Activated CD8-positive, alpha-beta T cell treated with anti-CD3 and anti-CD28 coated beads for 36 hours (primary cell): ENCODE data around the gene OR6C4. TPM values are rescaled to one million over a fixed set of nuclear protein-coding genes. Genes with fewer than 3 reads are reported as not detected.
"Not testable (repeated sequence)": the region's sequence is repeated elsewhere in the genome, so short reads cannot be mapped to it uniquely, and the experiment has no call there.

Source experiments
- ATAC-seq: fragments of 200-7000 bp; cut with Tn5 transposase; one replicate; pipeline ENCODE4 v1.10.0; 2021; ENCODE audit warnings: mild to moderate bottlenecking, moderate library complexity
- CTCF ChIA-PET: fragments of 350-600 bp; sonication (Branson Sonifier 250); formaldehyde crosslinking; loops from one replicate; lab custom pipeline; 2021; ENCODE audit warnings: antibody characterized with exemption; lab: Charles Lee
- POLR2A ChIA-PET: fragments of 350-600 bp; sonication (Branson Sonifier 250); formaldehyde crosslinking; loops from one replicate; lab custom pipeline; 2021; ENCODE audit warnings: antibody characterized with exemption; lab: Charles Lee
- DNase-seq: peaks from one replicate; pipeline ENCODE4 v3.0.0-alpha.2; 2020
- H3K27ac Mint-ChIP-seq: one replicate; pipeline ENCODE4 v1.8.0; 2021; ENCODE audit warnings: mild to moderate bottlenecking, mixed read lengths
- H3K27me3 Mint-ChIP-seq: one replicate; pipeline ENCODE4 v1.8.0; 2021; ENCODE audit warnings: mixed read lengths
- H3K36me3 Mint-ChIP-seq: one replicate; pipeline ENCODE4 v1.8.0; 2021; ENCODE audit warnings: low read depth, mixed read lengths
- H3K4me1 Mint-ChIP-seq: one replicate; pipeline ENCODE4 v1.8.0; 2021; ENCODE audit warnings: low read depth, mixed read lengths
- H3K4me3 Mint-ChIP-seq: one replicate; pipeline ENCODE4 v1.8.0; 2021; ENCODE audit warnings: mild to moderate bottlenecking, moderate library complexity, mixed read lengths
- H3K9me3 Mint-ChIP-seq: one replicate; pipeline ENCODE4 v1.8.0; 2021; ENCODE audit warnings: mixed read lengths
- CTCF ChIP-seq: fragments of 200-600 bp; IDR thresholded peaks from one replicate; pipeline ENCODE4 v1.8.0; 2022; ENCODE audit warnings: antibody characterized with exemption, mild to moderate bottlenecking
- intact Hi-C: fragments of 100-400 bp; cut with micrococcal nuclease; formaldehyde crosslinking; loops from one replicate; pipeline ENCODE4 v1.10.0; 2022
- total RNA-seq, 2 experiments: library from RNA; stranded (reverse); gene quantifications; one replicate each; pipeline ENCODE4 v1.2.3, GENCODE V29; 2021

OR6C4 gene
- total RNA-seq, 2 experiments from 2014 or later = not detected

- intact Hi-C loops = no loop called here
- DNase-seq (no peak), ATAC-seq (no peak)
- POLR2A ChIA-PET = no interaction called here
- H3K4me1 Mint-ChIP-seq = no peaks in the 10 kb centered on the region
- TF ChIP-seq CTCF = no peak
- H3K9me3 Mint-ChIP-seq = no peaks in the 10 kb centered on the region
- H3K27me3 Mint-ChIP-seq = peaks cover 23% of the 10 kb centered on the region
- no peak overlapping the region for H3K4me3 Mint-ChIP-seq
- H3K27ac Mint-ChIP-seq = no peak overlapping the region
- CTCF ChIA-PET = no interaction called here
- no peaks in the 10 kb centered on the region for H3K36me3 Mint-ChIP-seq
Measured at GRCh38 chr12:55548756-55549155, 646 bp upstream of the OR6C4 start.

- Mint-ChIP-seq H3K4me3 (no peak overlapping the region), H3K27ac (no peak overlapping the region), H3K27me3 (peaks cover 15% of the 10 kb centered on the region), H3K36me3 (no peaks in the 10 kb centered on the region), H3K9me3 (peaks cover 4% of the 10 kb centered on the region), H3K4me1 (no peaks in the 10 kb centered on the region)
- DNase-seq = no peak
- CTCF ChIA-PET = interaction anchor here (1.8 kb wide), 1 partner anchor 102 kb away, joined by 4 read pairs; no protein-coding TSS in a partner anchor
- no peak for TF ChIP-seq CTCF
- POLR2A ChIA-PET = interaction anchor here (0.8 kb wide), 1 partner anchor 8 kb away, joined by 3 read pairs; no protein-coding TSS in a partner anchor
- intact Hi-C loops = no loop called here
- ATAC-seq = no peak
Measured at GRCh38 chr12:55554296-55554695, 4.9 kb downstream of the OR6C4 start.

GRCh38 chr12:55570060-55570459 is 20.7 kb downstream of the OR6C4 start:
- H3K4me3 Mint-ChIP-seq, CTCF ChIA-PET, DNase-seq, intact Hi-C loops, H3K27ac Mint-ChIP-seq, H3K4me1 Mint-ChIP-seq, ATAC-seq, H3K36me3 Mint-ChIP-seq: not testable (repeated sequence)
- peaks cover 13% of the 10 kb centered on the region for H3K27me3 Mint-ChIP-seq
- H3K9me3 Mint-ChIP-seq = peaks cover 27% of the 10 kb centered on the region
- POLR2A ChIA-PET = interaction anchor here (0.6 kb wide), 1 partner anchor 446 kb away, joined by 3 read pairs; no protein-coding TSS in a partner anchor

GRCh38 chr12:55570689-55571088 is 21.3 kb downstream of the OR6C4 start:
- peaks cover 27% of the 10 kb centered on the region for H3K9me3 Mint-ChIP-seq
- H3K4me3 Mint-ChIP-seq, H3K36me3 Mint-ChIP-seq, POLR2A ChIA-PET, DNase-seq, intact Hi-C loops, H3K4me1 Mint-ChIP-seq, ATAC-seq, H3K27ac Mint-ChIP-seq, H3K27me3 Mint-ChIP-seq: not testable (repeated sequence)
- CTCF ChIA-PET = interaction anchor here (1.2 kb wide), 2 partner anchors 48 to 86 kb away, joined by 3 read pairs; no protein-coding TSS in a partner anchor

GRCh38 chr12:55572168-55572567 is 22.8 kb downstream of the OR6C4 start, which contains the start of gene OR2AP1:
Gene OR2AP1 (plus strand): TSS chr12:55572468. CDS start chr12:55574415, 1,947 bp downstream.
- DNase-seq (no peak), ATAC-seq (no peak)
- no peak within 1 kb of the TSS for H3K27ac Mint-ChIP-seq
- no peaks in the 10 kb centered on the region for H3K4me1 Mint-ChIP-seq
- TF ChIP-seq CTCF = no peak
- intact Hi-C loops = no loop called here
- H3K36me3 Mint-ChIP-seq = peaks cover 5% of the 10 kb centered on the region
- ChIA-PET CTCF (interaction anchor here (1.1 kb wide), 1 partner anchor 84 kb away, joined by 3 read pairs; no protein-coding TSS in a partner anchor), POLR2A (no interaction called here)
- H3K27me3 Mint-ChIP-seq = peaks cover 10% of the 10 kb centered on the region
- peaks cover 27% of the 10 kb centered on the region for H3K9me3 Mint-ChIP-seq
- no peak within 1 kb of the TSS for H3K4me3 Mint-ChIP-seq

- no peak for DNase-seq
- no peak overlapping the region for H3K4me3 Mint-ChIP-seq
- ATAC-seq = no peak
- ChIA-PET CTCF (no interaction called here), POLR2A (no interaction called here)
- no peak for TF ChIP-seq CTCF
- no peaks in the 10 kb centered on the region for H3K36me3 Mint-ChIP-seq
- peaks cover 36% of the 10 kb centered on the region for H3K27me3 Mint-ChIP-seq
- intact Hi-C loops = no loop called here
- no peaks in the 10 kb centered on the region for H3K4me1 Mint-ChIP-seq
- H3K9me3 Mint-ChIP-seq = peaks cover 4% of the 10 kb centered on the region
- no peak overlapping the region for H3K27ac Mint-ChIP-seq
Measured at GRCh38 chr12:55582066-55582465, 32.7 kb downstream of the OR6C4 start.
